Measurements from ENCODE around the gene LIN9. TPM values are rescaled to one million over a fixed set of nuclear protein-coding genes. Genes with fewer than 3 reads are reported as not detected.

LIN9 gene
- total RNA-seq, 4 donors from 2014 or later = 0.59 to 15.1 (median 3.9) TPM

DNA sequence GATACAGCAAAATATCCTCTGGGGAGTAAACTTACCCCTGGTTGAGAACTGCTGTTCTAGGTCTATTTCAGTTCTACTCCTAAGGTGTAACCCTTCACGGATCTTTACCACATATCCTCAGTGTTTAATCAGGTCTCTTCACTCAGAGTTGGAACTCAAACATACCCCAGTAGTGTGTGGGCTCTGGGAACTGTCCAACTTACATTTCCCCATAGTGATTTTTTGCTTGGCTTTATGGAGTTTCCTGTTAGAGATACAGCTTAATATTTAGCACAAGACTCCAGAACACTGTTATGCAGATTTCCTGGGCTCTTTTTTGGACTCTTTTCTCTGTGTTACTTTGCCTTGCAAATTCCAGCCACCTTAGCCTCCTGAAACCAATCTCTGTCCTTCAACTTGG lies 26.7 kb upstream of the LIN9 start:
- no peak for DNase-seq
- TF ChIP-seq, protein P1, sequence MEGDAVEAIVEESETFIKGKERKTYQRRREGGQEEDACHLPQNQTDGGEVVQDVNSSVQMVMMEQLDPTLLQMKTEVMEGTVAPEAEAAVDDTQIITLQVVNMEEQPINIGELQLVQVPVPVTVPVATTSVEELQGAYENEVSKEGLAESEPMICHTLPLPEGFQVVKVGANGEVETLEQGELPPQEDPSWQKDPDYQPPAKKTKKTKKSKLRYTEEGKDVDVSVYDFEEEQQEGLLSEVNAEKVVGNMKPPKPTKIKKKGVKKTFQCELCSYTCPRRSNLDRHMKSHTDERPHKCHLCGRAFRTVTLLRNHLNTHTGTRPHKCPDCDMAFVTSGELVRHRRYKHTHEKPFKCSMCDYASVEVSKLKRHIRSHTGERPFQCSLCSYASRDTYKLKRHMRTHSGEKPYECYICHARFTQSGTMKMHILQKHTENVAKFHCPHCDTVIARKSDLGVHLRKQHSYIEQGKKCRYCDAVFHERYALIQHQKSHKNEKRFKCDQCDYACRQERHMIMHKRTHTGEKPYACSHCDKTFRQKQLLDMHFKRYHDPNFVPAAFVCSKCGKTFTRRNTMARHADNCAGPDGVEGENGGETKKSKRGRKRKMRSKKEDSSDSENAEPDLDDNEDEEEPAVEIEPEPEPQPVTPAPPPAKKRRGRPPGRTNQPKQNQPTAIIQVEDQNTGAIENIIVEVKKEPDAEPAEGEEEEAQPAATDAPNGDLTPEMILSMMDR (IDR thresholded peaks at IDR 0.05) = no peak
- TF ChIP-seq POLR2A (IDR thresholded peaks at IDR 0.05) = no peak
- Histone ChIP-seq H3K4me1 (no peaks in the 10 kb centered on the region), H3K27ac (no peak overlapping the region), H3K4me3 (no peak overlapping the region), H3K27me3 (no peaks in the 10 kb centered on the region), H3K9me3 (no peaks in the 10 kb centered on the region), H3K36me3 (no peaks in the 10 kb centered on the region)
- intact Hi-C loops (cut with DNase I; ENCODE audit: low total_unique reads) = no loop called here

DNA sequence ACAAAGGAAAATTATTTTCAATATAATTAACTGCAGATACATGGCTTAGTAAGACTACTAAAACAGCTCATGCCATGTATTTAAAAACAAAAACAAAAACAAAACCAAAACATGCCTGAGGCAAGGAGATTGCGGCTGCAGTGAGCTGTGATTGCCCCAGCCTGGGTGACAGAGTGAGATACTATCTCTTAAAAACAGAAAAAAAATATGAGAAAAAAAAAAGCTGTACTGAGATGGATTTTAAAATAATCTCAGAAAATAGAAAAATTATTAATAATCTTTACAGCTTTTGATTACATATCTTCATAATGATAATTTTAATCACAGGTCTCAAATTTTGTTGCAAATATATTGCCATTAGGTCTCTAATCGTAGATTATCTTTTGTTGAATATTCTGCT lies 24.0 kb upstream of the LIN9 start:
- Histone ChIP-seq H3K9me3 (no peaks in the 10 kb centered on the region), H3K4me1 (no peaks in the 10 kb centered on the region), H3K4me3 (no peak overlapping the region), H3K36me3 (no peaks in the 10 kb centered on the region), H3K27me3 (no peaks in the 10 kb centered on the region), H3K27ac (no peak overlapping the region)
- TF ChIP-seq, protein P1 (IDR thresholded peaks at IDR 0.05) = no peak
- no peak for TF ChIP-seq POLR2A (IDR thresholded peaks at IDR 0.05)
- intact Hi-C loops (cut with DNase I; ENCODE audit: low total_unique reads) = no loop called here
- DNase-seq = no peak

DNA sequence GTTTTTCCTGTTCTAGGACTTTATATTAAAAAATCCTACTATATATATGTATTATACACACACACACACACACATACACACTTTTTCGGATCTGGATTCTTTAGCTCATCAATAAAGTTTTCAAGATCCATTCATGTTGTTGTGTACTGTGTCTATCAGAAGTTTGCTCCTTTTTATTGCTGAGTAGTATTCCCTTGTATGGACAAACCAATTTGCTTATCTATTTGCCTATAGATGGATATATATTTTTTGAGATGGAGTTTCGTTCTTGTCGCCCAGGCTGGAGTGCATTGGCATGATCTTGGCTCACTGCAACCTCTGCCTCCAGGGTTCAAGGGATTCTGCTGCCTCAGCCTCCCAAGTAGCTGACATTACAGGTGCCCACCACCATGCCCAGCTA lies 20.3 kb upstream of the LIN9 start:
- Histone ChIP-seq H3K9me3 (no peaks in the 10 kb centered on the region), H3K4me3 (no peak overlapping the region), H3K4me1 (no peaks in the 10 kb centered on the region), H3K27ac (no peak overlapping the region), H3K36me3 (no peaks in the 10 kb centered on the region), H3K27me3 (no peaks in the 10 kb centered on the region)
- TF ChIP-seq POLR2A (IDR thresholded peaks at IDR 0.05) = no peak
- TF ChIP-seq, protein P1 (IDR thresholded peaks at IDR 0.05) = no peak
- intact Hi-C loops (cut with DNase I; ENCODE audit: low total_unique reads) = no loop called here
- no peak for DNase-seq

DNA sequence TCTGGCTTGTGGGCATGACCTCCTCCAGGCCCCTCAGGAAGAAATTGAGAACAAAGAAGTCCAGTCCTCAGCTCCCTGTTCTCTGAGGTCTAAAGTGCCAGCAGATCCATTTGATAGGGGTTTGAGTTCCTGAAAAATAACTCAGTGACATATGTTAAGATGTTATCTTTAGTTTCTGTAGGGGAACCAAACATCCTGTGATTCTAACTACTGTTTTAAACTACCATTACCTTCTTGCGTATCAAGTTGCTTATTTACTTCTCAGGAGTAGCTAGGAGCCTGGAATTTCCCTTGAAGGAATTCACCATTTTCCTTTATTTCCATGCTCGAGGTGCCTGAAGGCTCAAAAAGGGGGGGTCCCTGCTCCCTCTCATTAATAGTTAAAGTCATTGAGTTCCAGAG lies 18.8 kb upstream of the LIN9 start:
- H3K36me3 ChIP-seq = no peaks in the 10 kb centered on the region
- H3K4me3 ChIP-seq = no peak overlapping the region
- no peaks in the 10 kb centered on the region for H3K9me3 ChIP-seq
- no peaks in the 10 kb centered on the region for H3K4me1 ChIP-seq
- intact Hi-C loops (cut with DNase I; ENCODE audit: low total_unique reads) = no loop called here
- no peak for DNase-seq
- H3K27me3 ChIP-seq = no peaks in the 10 kb centered on the region
- H3K27ac ChIP-seq = no peak overlapping the region
- TF ChIP-seq, protein P1 (IDR thresholded peaks at IDR 0.05) = no peak
- TF ChIP-seq POLR2A (IDR thresholded peaks at IDR 0.05) = no peak

DNA sequence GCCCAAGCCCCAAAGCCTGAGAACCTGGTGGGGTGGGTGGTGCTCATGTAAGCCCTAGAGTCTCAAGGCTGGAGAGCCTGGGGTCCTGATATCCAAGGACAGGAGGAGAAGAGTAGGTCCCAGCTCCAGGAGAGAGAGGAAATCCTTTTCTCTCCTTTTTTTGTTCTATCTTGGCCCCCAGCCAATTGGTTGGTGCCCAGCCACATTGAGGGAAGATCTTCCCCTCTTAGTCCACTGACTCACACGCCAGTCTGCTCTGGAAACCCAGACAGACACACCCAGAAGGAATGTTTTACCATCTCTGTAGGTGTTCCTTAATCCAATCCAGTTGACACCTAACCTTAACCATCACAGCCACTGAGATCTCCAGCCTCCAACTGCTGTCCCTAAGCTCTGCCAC lies 16.2 kb upstream of the LIN9 start:
- no peak for DNase-seq
- intact Hi-C loops (cut with DNase I; ENCODE audit: low total_unique reads) = no loop called here
- no peak overlapping the region for H3K27ac ChIP-seq
- H3K9me3 ChIP-seq = no peaks in the 10 kb centered on the region
- H3K4me1 ChIP-seq = no peaks in the 10 kb centered on the region
- no peaks in the 10 kb centered on the region for H3K27me3 ChIP-seq
- H3K36me3 ChIP-seq = no peaks in the 10 kb centered on the region
- no peak for TF ChIP-seq POLR2A (IDR thresholded peaks at IDR 0.05)
- TF ChIP-seq, protein P1 (IDR thresholded peaks at IDR 0.05) = no peak
- no peak overlapping the region for H3K4me3 ChIP-seq
